Neural cell (in vitro differentiated cells): ENCODE data around the gene HDAC4. TPM values are rescaled to one million over a fixed set of nuclear protein-coding genes. Genes with fewer than 3 reads are reported as not detected.

Experiments
- H2AFZ ChIP-seq: fragments of 200-600, 300-800 bp; sonication (generic), shearing (Covaris generic); 2 replicates; pipeline ENCODE4 v1.6.0; 2014; ENCODE audit warnings: low read depth, mild to moderate bottlenecking, antibody characterized with exemption, low read length, moderate library complexity
- H3F3A ChIP-seq: fragments of 200-600 bp; shearing (Covaris generic); 2 replicates; pipeline ENCODE4 v1.6.1; 2016; ENCODE audit warnings: mild to moderate bottlenecking, moderate library complexity, mixed read lengths, antibody characterized with exemption, low read length; ENCODE audit not compliant: insufficient read depth, poor library complexity, severe bottlenecking
- H3K27ac ChIP-seq: fragments of 200-600, 300-800 bp; sonication (generic), shearing (Covaris generic); 2 replicates; pipeline ENCODE4 v1.5.1; 2014; ENCODE audit warnings: mild to moderate bottlenecking, low read length, moderate library complexity
- H3K27me3 ChIP-seq: fragments of 300-800, 200-600 bp; sonication (generic), shearing (Covaris generic); 2 replicates; pipeline ENCODE4 v1.6.0; 2014; ENCODE audit warnings: mild to moderate bottlenecking, low read depth, low read length, moderate library complexity; ENCODE audit not compliant: insufficient read depth
- H3K36me3 ChIP-seq: fragments of 300-800, 200-600 bp; sonication (generic), shearing (Covaris generic); 2 replicates; pipeline ENCODE4 v1.5.1; 2014; ENCODE audit warnings: mild to moderate bottlenecking, antibody characterized with exemption, low read length, moderate library complexity; ENCODE audit not compliant: insufficient read depth
- H3K4me2 ChIP-seq: fragments of 300-800, 200-600 bp; sonication (generic), shearing (Covaris generic); 2 replicates; pipeline ENCODE4 v1.6.0; 2014; ENCODE audit warnings: mild to moderate bottlenecking, low read length
- H3K4me3 ChIP-seq: fragments of 300-800, 200-600 bp; sonication (generic), shearing (Covaris generic); 2 replicates; pipeline ENCODE4 v1.5.1; 2014; ENCODE audit warnings: mild to moderate bottlenecking, low read length, moderate library complexity
- H3K79me2 ChIP-seq: fragments of 200-600 bp; shearing (Covaris generic); replicated peaks from 2 replicates; pipeline ENCODE4 v1.6.0; 2014; ENCODE audit warnings: mild to moderate bottlenecking, low read length, moderate library complexity; ENCODE audit not compliant: insufficient read depth
- H3K9ac ChIP-seq: fragments of 300-800, 200-600 bp; sonication (generic), shearing (Covaris generic); 2 replicates; pipeline ENCODE4 v1.6.1; 2016; ENCODE audit warnings: mild to moderate bottlenecking, low read length, mixed read lengths
- H3K9me2 ChIP-seq: fragments of 200-600 bp; shearing (Covaris generic); 2 replicates; pipeline ENCODE4 v1.6.1; 2016; ENCODE audit warnings: mild to moderate bottlenecking, low read length, mixed read lengths; ENCODE audit not compliant: insufficient read depth
- H3K9me3 ChIP-seq: fragments of 200-600, 300-800 bp; sonication (generic), shearing (Covaris generic); 2 replicates; pipeline ENCODE4 v1.6.1; 2016; ENCODE audit warnings: mild to moderate bottlenecking, mixed run types, low read length, moderate library complexity, mixed read lengths
- H4K20me1 ChIP-seq: fragments of 200-600 bp; shearing (Covaris generic); 2 replicates; pipeline ENCODE4 v1.6.1; 2016; ENCODE audit warnings: mild to moderate bottlenecking, mixed run types; ENCODE audit not compliant: insufficient read depth
- EP300 ChIP-seq: fragments of 450-650 bp; conservative IDR thresholded peaks from 2 replicates; pipeline ENCODE4 v1.6.1; 2014; ENCODE audit warnings: antibody characterized with exemption, mild to moderate bottlenecking, moderate library complexity; ENCODE audit not compliant: poor library complexity, severe bottlenecking
- EZH2 ChIP-seq: fragments of 200-600, 300-800 bp; shearing (Covaris generic), sonication (generic); IDR thresholded peaks from 2 replicates; pipeline ENCODE4 v1.6.1; 2014; ENCODE audit warnings: antibody characterized with exemption, low read length, borderline replicate concordance, mild to moderate bottlenecking; ENCODE audit not compliant: insufficient read depth, poor library complexity, severe bottlenecking
- MXI1 ChIP-seq: fragments of 450-650 bp; conservative IDR thresholded peaks from 2 replicates; pipeline ENCODE4 v1.6.1; 2014; ENCODE audit warnings: antibody characterized with exemption, mild to moderate bottlenecking; ENCODE audit not compliant: poor library complexity, severe bottlenecking
- POLR2AphosphoS5 ChIP-seq: IDR thresholded peaks from 2 replicates; pipeline ENCODE4 v1.6.1; 2012
- RAD21 ChIP-seq: fragments of 450-650 bp; conservative IDR thresholded peaks from 2 replicates; pipeline ENCODE4 v1.6.1; 2014; ENCODE audit warnings: antibody characterized with exemption, mild to moderate bottlenecking, moderate library complexity
- SMC3 ChIP-seq: fragments of 450-650 bp; conservative IDR thresholded peaks from 2 replicates; pipeline ENCODE4 v1.6.1; 2014; ENCODE audit warnings: antibody characterized with exemption, mild to moderate bottlenecking, moderate library complexity; ENCODE audit not compliant: poor library complexity
- TAF1 ChIP-seq: IDR thresholded peaks from 2 replicates; pipeline ENCODE4 v1.6.1; 2012; ENCODE audit warnings: low read depth
- polyA plus RNA-seq: library from polyadenylated mRNA; depleted of rRNA; stranded (reverse); fragments of >200 nt; gene quantifications from 2 replicates; pipeline ENCODE4 v1.2.3, GENCODE V29; 2014
- TF ChIP-seq, protein P1 (sequence below): IDR thresholded peaks from 2 replicates; pipeline ENCODE4 v1.6.1; 2012; ENCODE audit warnings: borderline replicate concordance

Gene HDAC4
- polyA plus RNA-seq, 1 donor from 2014 or later, result 3.4 TPM

DNA sequence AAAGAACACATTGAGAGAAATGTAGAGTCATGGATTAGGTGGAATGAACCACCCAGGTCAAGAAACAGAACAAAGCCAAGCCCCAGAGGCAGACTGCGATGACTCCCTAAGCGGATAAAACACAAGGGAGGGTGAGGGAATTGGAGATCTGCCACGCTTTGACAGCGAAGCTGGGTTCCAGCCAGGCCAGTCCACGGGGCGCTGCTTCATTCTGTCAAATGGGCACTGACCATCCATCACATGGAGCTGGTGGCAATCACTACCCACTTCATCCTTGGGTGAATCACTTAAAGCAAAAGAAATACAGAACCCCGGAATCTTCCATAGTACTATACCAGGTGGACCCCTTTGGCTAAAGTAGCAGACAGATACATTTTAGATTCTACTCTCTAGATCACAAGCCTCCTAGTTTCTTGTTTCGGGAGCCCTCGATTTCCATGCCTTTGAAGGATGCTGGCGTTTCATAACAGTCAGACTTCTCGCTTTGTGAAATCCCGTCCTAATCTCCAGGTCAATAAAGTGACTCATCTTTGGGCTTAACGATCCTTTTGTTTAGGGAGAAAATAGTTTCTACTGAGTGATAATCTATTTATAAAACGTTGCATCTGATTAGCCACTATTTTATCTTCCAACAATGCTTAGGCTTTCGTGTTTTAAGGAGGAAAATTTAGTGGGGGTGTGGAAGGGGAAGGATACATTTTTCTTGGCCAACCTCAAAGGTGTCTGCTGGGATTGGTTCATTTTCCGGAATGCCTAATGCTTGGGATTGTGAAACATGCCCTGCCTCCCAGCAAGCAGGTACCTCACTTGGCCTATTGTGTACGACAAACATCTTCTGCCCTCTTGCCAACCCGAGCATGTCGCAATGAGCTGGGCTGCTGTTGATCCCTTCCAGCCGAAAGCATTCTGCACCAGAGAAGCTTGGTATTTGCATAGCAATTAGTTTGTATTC lies 44.1 kb upstream of the HDAC4 start:
- Histone ChIP-seq H3K36me3 (no peaks in the 10 kb centered on the region), H3K9me2 (no peaks in the 10 kb centered on the region), H3K79me2 (no peaks in the 10 kb centered on the region), H3K4me3 (no peak overlapping the region), H3K27me3 (no peaks in the 10 kb centered on the region), H3F3A (no peaks in the 10 kb centered on the region), H2AFZ (no peak overlapping the region), H3K9ac (no peak overlapping the region), H3K27ac (no peak overlapping the region), H3K9me3 (no peaks in the 10 kb centered on the region), H3K4me2 (no peak overlapping the region), H4K20me1 (no peaks in the 10 kb centered on the region)
- TF ChIP-seq RAD21, result no peak
- no peak for TF ChIP-seq POLR2AphosphoS5
- no peak for TF ChIP-seq EZH2
- no peak for TF ChIP-seq SMC3
- no peak for TF ChIP-seq MXI1
- TF ChIP-seq, protein P1, sequence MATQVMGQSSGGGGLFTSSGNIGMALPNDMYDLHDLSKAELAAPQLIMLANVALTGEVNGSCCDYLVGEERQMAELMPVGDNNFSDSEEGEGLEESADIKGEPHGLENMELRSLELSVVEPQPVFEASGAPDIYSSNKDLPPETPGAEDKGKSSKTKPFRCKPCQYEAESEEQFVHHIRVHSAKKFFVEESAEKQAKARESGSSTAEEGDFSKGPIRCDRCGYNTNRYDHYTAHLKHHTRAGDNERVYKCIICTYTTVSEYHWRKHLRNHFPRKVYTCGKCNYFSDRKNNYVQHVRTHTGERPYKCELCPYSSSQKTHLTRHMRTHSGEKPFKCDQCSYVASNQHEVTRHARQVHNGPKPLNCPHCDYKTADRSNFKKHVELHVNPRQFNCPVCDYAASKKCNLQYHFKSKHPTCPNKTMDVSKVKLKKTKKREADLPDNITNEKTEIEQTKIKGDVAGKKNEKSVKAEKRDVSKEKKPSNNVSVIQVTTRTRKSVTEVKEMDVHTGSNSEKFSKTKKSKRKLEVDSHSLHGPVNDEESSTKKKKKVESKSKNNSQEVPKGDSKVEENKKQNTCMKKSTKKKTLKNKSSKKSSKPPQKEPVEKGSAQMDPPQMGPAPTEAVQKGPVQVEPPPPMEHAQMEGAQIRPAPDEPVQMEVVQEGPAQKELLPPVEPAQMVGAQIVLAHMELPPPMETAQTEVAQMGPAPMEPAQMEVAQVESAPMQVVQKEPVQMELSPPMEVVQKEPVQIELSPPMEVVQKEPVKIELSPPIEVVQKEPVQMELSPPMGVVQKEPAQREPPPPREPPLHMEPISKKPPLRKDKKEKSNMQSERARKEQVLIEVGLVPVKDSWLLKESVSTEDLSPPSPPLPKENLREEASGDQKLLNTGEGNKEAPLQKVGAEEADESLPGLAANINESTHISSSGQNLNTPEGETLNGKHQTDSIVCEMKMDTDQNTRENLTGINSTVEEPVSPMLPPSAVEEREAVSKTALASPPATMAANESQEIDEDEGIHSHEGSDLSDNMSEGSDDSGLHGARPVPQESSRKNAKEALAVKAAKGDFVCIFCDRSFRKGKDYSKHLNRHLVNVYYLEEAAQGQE, result no peak
- TF ChIP-seq TAF1, result no peak

DNA sequence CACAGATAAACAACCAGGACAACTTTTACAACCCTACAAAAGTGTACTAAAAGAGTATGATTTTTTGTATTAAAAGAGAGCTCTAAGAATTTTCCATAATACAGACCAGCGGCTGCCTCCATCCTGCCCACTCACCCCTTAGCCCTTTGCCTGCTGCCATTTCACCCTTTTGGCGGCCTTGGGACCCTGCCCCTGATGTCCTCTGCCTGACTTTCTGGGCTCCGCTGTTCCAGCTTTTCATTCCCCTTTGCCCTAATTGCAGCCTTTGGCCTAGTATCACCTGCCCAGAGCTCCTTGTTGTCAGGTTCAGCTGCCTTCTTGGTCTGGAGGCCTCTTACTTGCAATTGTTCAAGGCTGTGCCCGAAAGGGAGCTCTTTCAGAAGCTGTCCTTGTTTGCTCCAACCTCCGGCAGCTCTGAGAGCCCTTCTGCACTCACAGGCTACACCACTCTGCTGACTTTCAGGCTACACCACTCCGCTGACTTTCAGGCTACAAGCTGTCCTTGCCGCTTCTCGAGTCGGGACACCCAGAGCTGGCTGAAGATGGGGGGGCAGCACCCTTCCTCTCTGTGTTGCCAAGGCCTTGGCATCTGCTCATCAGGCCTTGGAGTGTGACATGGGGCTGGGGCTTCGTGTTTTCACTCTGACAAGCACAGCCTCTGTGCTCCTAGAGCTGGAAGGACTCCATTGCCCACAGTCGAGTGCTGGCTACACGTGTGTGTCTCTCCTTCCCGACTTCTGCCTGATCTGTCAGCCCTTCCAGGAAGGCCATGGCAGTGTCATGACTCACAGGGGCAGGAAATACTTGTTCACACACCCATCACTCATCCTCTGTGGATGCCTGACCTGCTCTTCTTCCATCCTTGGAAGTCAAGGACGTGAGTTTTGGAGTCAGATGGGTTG lies 43.1 kb upstream of the HDAC4 start:
- Histone ChIP-seq H3K9me2 (no peaks in the 10 kb centered on the region), H3F3A (no peaks in the 10 kb centered on the region), H3K4me2 (no peak overlapping the region), H3K4me3 (no peak overlapping the region), H4K20me1 (no peaks in the 10 kb centered on the region), H3K27me3 (no peaks in the 10 kb centered on the region), H3K9ac (no peak overlapping the region), H3K9me3 (no peaks in the 10 kb centered on the region), H2AFZ (no peak overlapping the region), H3K79me2 (no peaks in the 10 kb centered on the region), H3K36me3 (no peaks in the 10 kb centered on the region), H3K27ac (no peak overlapping the region)
- TF ChIP-seq RAD21 (no peak), MXI1 (no peak), POLR2AphosphoS5 (no peak), EP300 (no peak), EZH2 (no peak)
- TF ChIP-seq, protein P1, result no peak
